NCI-H1436 (cell line): ENCODE measurements around the gene TCF7L1.
"Not testable (repeated sequence)": the region's sequence is repeated elsewhere in the genome, so short reads cannot be mapped to it uniquely, and the experiment has no call there.

ENCODE experiments used
- DNase-seq: peaks from one replicate; lab custom pipeline; 2025; lab: John Stamatoyannopoulos, UW

The TCF7L1 gene

DNA sequence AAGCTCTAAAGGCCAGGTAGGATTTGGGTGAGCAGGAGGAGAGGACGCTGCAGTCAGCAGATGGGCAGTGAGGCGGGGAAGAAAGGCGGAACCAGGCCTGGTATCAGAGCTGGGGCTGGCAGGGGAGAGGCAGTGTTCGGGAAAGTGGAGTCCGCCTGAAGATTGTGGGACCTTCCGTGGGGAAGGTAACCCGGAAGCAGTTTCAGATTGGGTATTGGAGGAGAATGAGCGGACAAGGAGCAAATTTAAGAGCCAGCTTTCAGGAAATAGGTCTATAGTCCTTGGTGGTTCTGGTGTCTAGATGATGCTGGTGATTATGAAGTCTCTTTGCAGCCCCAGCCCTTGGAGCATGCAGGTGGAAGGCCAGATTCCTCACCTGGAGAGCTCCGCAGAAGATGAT, 51.0 kb downstream of the TCF7L1 start:
- no peak for DNase-seq

DNA sequence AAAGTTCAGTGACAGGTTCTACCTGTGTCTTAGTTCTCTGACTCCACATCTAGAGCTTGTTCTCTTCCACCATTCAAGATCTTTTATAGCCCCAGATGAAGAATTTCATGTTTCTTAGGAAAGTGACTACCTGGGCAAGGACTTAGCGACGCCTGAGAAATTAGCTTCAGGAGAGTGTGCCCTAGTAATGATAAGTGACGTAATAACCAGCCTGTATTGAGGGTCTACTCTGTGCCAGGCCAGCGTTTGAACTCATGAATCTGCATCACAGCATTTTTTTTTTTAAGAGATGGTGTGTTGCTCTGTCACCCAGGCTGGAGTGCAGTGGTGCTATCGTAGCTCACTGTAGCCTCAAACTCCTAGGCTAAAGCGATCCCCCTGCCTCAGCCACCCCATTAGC, 51.8 kb downstream of the TCF7L1 start:
- DNase-seq = no peak

DNA sequence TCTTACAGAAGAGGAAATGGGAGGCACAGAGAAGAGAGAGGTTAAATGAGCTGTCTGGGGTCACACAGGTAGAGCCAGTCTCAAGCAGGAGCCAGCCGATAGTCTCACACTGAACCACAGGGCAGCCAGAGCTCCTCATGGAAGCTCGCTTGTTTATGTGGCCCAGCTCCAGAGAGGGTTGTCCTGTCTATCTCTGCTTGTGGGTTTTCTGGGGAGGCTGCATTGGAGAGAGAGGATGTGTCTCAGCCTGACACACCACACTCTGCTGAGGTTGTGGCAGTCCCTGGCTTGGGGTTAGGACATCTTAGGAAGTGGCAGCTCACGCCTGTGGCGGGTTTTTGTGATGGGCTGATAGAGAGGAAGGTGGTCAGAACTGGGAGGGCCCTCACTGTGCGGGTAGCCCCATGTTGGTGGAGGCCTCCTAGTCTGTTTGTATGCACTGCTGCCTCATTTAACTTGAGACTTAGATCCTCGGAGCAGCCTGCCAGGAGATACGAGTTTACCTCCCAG, 52.3 kb downstream of the TCF7L1 start:
- no peak for DNase-seq

DNA sequence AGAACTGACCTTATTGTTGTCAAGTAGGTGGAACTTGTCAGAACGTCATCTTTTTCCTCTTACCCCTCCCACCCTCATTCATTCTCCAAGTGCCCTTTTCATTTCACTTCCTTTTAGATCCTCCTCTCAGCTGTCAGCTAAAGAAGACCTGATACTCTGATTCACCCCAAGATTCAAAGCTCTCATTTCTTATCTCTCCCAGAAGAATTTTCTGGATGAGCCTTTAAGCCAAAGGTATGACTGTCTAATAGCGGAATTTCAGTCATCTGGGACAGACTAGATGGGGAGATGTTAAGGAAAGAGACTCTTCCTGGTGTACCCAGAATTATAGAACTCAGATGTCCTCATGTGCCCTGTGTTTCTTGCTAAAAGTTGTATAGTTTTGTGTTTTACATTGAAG, 53.9 kb downstream of the TCF7L1 start:
- DNase-seq = no peak

DNA sequence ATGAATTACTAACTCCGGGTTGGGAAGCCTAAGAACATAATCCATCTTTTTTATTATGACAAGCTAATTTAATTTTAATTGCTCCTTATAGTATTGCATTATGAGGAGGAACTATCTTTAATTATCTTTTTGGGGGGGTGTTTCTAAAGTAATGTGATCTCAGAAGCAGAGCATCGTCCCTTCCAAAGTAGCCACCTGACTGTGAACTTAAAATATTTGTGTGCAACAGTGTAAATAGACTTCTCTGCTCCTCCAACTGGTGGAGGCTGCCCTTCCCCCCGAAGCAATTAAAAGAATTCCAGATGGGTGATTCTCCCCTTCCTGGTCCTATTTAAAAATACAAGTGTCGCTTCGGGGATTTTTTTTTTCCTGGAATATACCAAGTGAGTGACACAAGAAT, 55.7 kb downstream of the TCF7L1 start:
- DNase-seq = no peak

DNA sequence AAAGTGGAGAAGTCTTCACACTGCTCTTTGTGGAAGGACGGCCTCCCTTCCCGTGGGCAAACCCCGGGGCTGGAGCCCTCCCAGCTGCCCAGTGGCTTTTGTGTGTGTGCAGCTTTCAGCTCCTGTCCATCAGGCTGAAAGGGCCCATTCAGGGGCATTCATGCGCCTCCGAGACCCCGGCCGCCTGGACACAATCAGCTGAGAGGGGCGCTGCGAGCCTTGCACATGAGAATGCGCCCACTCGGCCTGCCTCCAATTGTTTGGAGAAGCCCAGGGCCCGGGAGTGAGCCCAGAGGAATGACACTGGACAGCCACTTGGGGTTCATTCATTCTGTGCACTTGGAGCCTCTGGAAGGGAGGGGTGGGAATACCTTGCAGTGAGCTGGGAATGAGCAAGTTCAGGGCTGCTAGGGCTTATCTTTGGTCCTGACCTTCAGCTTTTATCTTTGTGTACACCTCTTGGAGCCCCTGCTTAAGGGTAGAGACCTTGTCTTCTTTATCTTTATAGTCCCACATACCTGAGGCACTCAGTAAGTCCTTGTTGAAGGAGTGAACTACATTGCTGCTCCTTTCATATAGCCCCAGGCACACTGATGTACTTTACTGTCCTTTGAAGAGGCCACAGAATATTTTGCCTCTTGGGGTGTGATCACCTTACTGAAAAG, 56.5 kb downstream of the TCF7L1 start:
- DNase-seq = no peak

DNA sequence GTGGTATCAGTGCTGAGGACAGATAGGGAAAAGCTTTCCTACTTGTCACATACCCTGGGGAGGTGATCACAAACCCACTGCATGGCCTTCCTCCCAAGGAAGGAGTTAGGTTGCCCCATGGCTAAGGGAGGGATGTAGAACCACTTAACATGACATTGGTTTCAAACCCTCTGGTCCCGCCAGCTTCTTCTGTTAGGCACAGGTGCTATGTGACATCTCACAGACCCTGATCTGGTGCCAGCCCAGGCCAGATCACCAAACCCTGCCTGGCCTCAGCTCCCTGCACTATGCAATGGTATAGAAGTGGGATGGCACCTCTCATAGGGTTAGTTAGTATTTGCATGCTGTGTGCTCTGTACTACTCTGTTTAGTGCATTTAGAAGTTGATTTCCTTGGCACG, 58.0 kb downstream of the TCF7L1 start:
- DNase-seq = no peak

DNA sequence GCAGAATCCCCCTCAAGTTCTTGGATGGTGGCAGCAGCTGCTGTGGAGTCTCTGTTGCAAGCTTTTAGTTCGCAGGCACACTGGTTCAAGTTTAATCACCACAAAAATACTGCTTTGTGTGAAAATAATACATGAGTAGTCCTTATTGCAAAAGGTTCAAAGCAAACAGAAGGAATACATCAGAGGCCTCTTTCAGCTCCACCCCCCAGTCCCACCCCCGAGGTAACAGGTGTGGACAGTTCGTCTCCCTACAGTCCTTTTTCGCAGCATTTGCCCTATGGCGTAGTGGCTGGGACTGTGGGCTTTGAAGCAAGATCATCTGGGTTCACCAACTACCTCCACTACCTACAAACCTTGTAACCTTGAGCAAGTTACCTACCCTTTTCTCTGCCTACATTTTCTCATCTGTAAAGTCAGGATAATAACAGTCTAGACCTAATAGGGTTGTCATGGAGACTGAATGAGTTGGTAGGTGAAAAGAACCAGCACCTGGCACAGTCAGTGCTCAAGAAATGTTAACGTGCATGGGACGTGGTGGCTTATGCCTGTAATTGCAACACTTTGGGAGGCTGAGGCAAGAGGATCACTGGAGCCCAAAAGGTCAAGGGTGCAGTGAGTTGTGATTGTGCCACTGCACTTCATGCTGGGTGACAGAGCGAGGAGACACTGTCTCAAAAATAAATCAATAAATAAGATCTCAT, 61.7 kb downstream of the TCF7L1 start:
- no peak for DNase-seq

DNA sequence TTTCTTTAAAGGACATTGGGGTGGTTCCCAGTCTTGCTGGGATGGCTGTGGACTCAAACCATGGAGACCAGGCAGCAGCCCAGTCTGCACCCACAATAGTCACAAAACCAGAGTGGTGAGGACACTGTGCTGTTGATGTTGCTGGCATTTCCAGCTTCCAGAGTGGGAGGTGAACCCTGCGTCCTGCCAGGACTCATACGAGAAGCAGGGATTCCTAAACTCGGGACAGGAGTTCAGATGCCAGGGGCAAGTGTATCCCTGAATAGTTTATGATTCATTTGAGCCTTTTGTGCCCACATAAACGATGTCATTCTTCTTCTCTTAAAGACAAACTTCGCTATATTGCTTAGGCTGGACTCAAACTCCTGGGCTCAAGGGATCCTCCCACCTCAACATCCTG, 62.8 kb downstream of the TCF7L1 start:
- DNase-seq = no peak

DNA sequence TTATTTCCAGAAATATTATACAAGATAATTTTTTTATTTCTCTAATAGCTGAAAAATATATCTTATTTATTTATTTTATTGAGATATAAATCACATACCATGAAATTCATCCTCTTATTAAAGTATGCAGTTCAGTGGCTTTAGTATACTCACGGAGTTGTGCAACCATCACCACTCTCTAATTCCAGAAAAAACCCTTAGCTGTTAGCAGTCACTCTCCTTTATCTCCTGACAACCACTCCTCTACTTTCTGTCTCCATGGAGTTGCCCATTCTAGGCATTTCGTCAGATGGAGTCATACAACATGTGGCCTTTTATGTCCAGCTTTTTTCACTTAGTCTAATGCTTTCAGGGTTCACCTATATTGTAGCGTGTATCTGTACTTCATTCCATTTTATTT, 66.5 kb downstream of the TCF7L1 start:
- DNase-seq = no peak

DNA sequence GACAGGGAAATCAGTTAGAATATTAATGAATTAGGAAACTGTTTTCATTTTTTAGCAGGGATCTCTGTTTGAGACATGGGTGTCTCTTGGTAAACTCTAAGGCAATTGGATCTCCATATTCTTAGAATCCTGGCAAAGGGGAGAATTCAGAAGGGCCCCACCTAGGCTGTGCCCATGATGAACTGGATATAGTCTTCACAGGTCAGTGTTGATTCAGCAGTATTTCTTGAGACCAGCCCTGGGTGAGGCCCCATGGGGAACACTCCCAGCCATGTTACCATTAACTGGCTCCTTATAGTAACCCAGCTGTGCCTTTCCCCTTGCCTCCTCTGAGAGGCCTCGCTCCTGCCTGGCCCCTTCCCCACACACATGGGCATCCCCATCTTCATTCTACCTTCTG, 76.7 kb downstream of the TCF7L1 start:
- no peak for DNase-seq

DNA sequence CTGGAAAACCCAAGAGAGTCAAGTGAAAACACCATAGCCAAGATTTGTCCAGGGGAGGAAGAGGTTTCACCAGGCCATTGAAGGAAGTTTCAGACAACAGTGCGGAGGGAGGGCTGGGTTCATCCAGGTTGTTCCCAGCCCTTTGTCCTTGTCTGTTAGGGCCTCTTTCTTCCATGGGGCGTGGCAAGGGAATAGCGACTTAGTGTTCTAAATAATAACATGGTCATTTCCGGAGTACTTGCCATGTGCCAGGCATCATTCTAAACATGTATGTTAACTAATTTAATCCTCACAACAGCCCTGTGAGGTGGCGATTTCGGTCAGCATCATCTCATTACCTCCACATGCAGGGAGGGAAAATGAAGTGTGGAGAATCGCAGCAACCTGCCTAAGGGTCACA, 77.3 kb downstream of the TCF7L1 start:
- no peak for DNase-seq

DNA sequence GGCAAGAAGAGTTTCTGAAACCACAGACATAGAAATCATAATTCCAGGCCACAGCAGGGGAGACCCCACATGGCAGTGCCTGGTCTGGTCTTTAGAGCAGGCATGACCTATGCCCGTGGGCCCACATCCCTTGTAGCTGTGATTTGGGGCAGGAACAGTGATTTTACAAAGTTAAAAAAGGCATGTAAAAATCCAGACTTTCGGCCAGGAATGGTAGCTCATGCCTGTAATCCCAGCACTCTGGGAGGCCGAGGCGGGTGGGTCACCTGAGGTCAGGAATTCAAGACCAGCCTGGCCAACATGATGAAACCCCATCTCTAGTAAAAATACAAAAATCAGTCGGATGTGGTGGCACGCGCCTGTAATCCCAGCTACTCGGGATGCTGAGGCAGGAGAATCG, 78.4 kb downstream of the TCF7L1 start:
- not testable (repeated sequence) for DNase-seq

DNA sequence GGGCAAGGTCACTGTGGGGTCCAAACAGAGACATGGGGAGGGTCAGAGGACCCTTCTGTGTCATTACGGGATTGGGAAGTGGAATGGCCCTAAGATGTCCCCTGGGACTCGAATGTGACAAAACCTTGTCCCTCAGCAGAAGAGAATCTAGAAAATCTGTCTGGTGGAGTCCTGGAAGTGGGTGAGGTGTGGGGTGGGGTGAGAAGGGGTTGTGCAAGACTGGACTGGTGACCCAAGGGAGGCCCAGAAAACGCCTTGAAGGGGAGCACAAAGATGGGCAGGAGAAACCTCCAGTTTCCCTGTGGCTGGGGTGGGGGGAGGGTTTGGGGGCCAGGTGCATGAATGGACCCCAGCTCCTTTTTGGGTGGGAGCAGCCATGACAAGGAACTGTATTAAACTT, 79.6 kb downstream of the TCF7L1 start:
- DNase-seq = no peak

DNA sequence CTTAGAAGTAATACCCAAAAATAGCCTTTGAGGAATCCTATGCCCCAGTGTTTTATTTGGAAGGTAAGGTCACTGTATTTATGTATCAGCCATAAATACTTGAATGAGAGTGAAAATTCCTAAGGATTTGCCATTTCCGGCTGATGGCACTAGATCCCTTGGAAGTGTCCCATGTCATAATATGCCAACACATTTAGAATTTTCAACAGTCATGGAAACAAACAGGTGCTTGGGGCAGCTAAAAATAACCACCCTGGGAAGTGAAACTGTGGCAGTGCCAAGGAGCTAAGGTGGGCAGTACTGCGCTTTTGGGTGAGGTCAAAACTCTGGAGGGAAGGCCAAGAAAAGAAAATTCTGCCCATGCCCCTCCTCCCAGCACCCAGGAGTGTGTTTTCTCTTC, 80.2 kb downstream of the TCF7L1 start:
- DNase-seq = no peak

DNA sequence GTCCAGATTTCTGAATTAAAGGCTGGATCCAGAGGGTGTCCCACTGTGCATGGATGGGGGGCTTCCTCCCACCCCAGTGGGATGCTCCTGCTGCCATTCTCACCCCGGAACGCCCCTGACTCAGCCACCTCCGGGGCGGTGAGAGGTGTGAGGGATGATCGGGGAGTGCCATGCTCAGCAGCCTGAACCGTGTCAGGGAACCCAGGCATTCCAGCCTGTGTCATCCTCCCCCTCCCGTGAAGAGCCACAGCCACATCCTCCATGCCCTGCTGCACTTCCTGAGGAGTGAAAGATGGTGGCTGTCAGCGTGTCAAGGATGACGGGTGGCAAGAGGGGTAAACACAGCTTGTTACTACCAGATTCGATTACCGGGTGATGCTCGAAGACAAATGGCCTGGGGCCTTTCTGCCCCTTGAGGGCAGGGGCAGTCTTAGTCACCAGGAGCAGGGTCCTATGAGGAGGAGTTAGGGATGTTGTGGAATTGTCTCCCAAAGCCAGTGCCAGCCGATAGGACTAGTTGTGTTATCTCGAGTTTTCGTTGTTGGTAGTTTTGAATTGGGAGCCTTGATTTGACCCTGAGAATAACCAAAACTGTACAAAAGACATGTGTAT, 80.8 kb downstream of the TCF7L1 start:
- no peak for DNase-seq

DNA sequence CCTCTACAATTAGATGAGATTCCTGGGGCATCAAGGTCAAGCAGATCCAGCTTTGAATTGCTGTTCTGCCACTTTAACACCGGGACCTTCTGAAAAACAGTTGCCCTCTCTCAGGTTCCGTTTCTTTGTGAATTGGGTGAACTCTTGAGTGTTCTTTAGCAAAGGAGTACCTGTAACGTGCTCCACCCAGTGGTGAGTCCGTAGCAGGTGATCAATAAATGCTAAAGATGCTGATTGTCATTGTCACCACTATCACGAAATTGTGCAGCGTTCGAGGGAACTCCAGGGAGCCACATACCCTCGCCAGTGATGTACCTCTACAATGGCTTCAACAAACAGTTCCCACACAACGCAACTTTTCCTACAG, 81.9 kb downstream of the TCF7L1 start:
- DNase-seq = no peak

DNA sequence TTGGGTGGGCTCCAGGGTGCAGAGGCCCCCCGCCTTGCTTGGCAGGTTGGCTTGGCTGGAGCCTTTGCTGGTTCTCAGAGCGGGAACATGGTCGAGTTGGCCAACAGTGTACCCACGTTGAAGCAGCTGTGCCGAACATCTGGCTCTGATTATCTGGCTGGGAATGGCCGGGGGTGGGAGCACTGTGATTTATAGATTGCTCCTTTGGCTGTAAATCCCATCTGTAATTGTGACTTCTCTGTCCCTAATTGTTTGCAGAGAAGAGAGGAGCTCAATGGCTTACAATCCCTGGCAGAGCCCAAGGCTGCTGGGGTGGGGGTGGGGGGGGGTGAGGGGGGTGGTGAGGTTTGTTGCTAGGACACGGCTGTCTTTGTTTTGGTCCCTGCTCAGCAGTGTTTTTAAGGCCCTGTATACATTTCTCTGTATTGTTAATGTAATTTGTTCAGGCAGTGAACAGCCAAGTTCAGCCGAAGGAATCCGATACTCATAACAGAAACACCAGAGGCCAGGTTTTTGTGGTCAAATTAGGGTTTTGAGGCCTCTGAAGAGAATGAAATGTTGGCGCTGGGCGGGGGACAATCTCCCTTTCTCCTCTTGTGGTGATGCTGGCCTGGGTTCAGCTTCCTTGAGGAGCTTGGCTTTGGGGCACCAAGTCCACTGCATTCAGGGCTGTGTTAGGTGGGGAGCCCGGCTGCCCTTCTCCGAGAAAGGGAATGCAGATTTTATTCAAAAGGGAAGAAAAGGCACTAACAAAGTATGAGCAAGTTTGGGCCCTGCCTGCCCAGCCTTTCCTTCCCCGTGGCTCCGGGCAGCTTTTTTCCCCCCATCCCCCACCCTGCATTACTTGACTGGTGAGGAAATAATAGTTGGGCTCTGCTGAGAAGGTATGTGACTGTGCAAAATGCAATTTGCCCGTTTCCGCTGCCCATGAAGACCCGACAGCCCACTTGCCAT, 82.5 kb downstream of the TCF7L1 start:
- DNase-seq = peak; percentile 14

DNA sequence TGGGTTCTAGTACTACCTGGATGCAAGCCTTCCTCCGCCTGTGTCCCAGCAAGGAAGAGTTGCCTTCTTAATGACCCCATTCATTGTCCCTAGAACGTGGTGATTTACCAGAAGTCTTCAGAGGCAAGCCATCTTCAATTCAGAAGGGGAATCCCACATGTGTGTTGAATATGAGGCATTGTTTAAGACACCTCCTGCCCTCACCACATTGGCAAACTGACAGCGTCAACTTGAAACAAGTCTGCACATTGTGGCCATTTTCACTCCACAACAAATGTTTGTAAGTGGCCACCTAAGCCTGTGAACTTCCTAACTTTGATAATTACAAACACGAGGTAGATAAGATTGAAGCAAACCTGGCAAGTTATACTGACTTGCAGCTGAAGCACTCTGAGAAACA, 83.7 kb downstream of the TCF7L1 start:
- DNase-seq = no peak

DNA sequence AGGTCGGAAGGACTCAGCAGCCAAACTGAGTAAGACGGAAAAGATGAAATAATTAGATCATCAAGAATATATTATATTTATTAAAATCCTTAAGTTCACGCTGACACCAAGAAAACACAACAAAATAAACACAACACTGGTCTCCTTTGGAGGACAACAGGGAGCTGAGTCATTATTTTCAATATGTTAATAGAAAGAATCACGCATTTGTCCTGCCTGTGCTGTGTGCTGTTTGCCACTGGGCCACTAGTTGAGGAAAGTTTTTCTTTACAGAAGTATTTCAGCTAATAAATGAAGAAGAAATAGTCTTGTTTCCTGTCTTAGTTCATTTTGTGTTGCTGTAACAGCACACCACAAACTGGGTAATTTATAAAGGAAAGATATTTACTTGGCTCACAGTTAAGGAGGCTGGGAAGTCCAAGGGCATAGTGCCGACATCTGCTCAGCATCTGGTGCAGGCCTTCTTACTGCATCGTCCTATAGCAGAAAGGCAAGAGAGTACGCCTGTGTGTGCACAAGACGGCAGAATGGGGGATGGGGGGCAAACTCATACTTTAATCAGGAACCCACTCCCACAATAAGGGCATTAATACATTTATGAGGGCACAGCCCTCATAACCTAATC, 88.0 kb downstream of the TCF7L1 start:
- DNase-seq = no peak

DNA sequence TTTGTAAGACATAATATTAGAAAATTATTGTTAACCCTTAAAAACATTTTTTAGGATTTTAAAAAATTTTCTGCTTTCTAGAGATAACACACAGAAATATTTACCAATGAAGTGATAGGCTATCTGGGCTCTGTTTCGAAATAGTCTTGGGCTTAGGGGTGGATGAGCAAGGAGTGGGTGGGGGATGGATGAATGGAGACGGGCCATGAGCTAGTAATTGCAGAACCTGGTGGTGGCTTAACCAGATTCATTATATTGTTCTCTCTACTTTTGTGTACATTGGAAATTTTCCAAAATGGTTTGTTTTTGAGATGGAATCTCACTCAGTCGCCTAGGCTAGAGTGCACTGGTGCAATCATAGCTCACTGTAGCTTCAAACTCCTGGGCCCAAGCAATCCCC, 89.6 kb downstream of the TCF7L1 start:
- DNase-seq = peak; percentile 19

DNA sequence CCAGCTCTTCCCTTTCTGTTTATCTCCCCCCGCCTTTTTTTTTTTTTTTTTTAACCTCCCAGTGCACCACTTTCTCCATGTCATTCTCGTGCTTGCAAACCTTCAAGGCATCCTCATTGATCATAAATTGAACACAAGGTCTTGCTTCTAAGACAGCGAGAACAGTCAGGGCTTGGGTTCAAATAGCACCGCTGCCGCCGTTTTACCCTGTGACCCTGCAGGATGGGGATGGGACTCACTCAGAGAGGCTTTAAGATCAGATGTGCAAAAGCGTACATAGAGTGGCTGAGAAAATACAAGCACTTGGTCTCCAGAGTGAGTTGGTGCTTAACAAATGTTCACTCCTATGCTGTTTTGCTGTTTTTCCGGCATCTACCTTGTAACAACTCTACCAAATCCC, 93.6 kb downstream of the TCF7L1 start:
- no peak for DNase-seq
